T-helper 2 cell treated with Interferon-gamma antibody and Interleukin-4, amounts not matched to agents 5 μg/mL and 100 μg/mL, for 36 hours (primary cell): Measurements from ENCODE around the gene CCT8.
A peak's percentile ranks its signal among the peaks of the same experiment; 100 is the strongest.

ENCODE experiments used
- DNase-seq: peaks from one replicate; pipeline ENCODE4 v3.0.0; 2021; ENCODE audit warnings: low spot score
- H3K27ac Mint-ChIP-seq: one replicate; pipeline ENCODE4 v1.8.0; 2021; ENCODE audit warnings: mild to moderate bottlenecking, mixed read lengths
- H3K27me3 Mint-ChIP-seq: one replicate; pipeline ENCODE4 v1.8.0; 2021; ENCODE audit warnings: low read depth, mixed read lengths
- H3K36me3 Mint-ChIP-seq: one replicate; pipeline ENCODE4 v1.8.0; 2021; ENCODE audit warnings: low read depth, mixed read lengths
- H3K4me1 Mint-ChIP-seq: one replicate; pipeline ENCODE4 v1.8.0; 2021; ENCODE audit warnings: low read depth, mixed read lengths
- H3K4me3 Mint-ChIP-seq: one replicate; pipeline ENCODE4 v1.8.0; 2022; ENCODE audit warnings: mild to moderate bottlenecking, moderate library complexity, mixed read lengths
- H3K9me3 Mint-ChIP-seq: one replicate; pipeline ENCODE4 v1.8.0; 2021; ENCODE audit warnings: mixed read lengths

Gene CCT8, protein sequence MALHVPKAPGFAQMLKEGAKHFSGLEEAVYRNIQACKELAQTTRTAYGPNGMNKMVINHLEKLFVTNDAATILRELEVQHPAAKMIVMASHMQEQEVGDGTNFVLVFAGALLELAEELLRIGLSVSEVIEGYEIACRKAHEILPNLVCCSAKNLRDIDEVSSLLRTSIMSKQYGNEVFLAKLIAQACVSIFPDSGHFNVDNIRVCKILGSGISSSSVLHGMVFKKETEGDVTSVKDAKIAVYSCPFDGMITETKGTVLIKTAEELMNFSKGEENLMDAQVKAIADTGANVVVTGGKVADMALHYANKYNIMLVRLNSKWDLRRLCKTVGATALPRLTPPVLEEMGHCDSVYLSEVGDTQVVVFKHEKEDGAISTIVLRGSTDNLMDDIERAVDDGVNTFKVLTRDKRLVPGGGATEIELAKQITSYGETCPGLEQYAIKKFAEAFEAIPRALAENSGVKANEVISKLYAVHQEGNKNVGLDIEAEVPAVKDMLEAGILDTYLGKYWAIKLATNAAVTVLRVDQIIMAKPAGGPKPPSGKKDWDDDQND

DNA sequence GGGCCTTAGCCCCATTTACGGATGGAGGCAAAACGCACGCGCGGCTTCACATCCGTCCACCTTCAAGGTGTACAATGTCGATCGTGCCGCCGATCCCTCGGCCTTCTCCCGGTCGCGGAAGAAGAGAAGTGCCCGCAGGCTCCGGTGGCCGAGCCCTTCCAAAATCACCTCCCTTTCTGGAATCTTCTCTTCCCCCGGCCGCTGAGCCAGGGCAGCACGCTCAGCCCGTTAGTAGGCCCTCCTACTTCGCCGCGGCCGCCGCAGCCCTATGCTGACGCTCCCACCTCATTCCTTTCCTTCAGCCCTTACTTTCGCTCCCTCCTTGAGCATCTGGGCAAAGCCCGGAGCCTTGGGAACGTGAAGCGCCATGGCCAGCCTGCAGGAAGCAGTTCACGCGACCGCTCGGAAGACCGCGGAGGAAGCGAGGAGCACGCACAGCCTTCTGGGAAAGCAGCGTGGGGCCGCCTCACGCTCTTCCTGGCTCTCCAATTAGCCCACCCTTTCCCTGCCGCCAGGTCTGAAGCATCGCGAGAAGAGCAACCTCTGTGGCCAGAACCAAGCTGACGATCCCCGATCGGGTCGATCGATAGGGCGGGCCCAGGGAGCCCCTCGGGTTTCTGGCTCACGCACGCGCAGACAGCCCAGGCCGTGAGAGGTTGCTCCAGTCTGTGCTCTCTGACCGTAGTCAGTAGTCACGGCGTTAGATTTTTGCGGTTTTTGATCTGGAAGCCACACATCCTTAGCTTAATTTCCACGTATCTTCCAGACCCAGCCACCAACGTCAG, at the start of gene CCT8:
TSS of gene CCT8 (minus strand) at position 427 of the 785 bp plus-strand sequence. CDS start at position 369, 58 bp downstream.
- no peaks in the 10 kb centered on the region for H3K27me3 Mint-ChIP-seq
- H3K36me3 Mint-ChIP-seq = peaks cover 28% of the 10 kb centered on the region
- H3K9me3 Mint-ChIP-seq = no peaks in the 10 kb centered on the region
- H3K4me1 Mint-ChIP-seq = peaks cover 40% of the 10 kb centered on the region
- peak; percentile 99 for DNase-seq
- peak within 1 kb of the TSS; percentile 97 for H3K4me3 Mint-ChIP-seq
- peak within 1 kb of the TSS; percentile 99 for H3K27ac Mint-ChIP-seq

DNA sequence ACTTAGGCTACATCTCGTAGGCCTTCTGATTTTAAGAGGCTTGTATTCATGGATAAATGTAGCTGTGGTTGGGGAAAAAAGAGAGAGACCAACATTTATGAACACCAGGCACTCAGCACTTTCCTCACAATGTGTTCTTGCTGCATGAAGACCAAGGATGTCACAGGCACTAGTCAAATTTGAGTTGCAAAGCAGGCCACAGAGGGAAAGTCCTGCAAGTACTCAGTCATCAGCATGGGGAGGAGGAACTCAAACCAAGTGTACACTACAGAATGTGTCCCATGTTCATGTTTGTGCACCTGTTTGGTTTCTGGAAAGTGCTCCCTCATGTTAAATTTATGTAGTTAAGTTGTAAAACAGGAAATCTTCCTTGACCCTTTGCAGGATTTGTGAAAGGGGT, 48.3 kb upstream of the CCT8 start:
- H3K4me3 Mint-ChIP-seq = no peak overlapping the region
- H3K36me3 Mint-ChIP-seq = no peaks in the 10 kb centered on the region
- no peaks in the 10 kb centered on the region for H3K27me3 Mint-ChIP-seq
- H3K4me1 Mint-ChIP-seq = peaks cover 3% of the 10 kb centered on the region
- DNase-seq = no peak
- no peak overlapping the region for H3K27ac Mint-ChIP-seq
- no peaks in the 10 kb centered on the region for H3K9me3 Mint-ChIP-seq

DNA sequence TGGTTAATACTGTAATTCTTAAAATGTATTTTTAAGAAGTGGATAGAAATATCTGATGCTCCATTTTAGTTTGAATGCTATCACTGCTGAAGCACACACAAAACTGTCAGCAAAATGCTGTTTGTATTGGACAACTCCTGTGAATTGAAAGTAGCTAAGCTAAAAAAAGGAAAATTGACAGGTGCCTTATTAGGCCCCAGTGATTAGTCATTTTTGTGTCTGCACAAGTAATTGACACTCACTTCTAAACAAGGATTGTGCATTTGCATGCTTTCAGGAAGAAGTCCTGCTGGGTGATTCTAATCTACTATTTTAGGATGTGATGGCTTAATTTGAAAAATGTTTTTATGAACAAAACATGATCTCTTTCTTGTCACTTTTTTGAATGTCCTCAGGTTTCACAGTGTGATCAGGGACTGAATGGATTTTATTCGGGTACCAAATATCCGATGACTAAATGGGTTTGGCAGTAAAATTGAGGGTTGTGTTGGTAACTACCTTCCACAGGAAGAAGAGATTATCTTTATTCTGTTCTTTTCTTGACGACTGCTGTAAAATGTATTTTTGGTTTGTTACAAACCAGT, 44.0 kb upstream of the CCT8 start:
- no peak overlapping the region for H3K27ac Mint-ChIP-seq
- H3K27me3 Mint-ChIP-seq = no peaks in the 10 kb centered on the region
- H3K4me3 Mint-ChIP-seq = no peak overlapping the region
- H3K4me1 Mint-ChIP-seq = no peaks in the 10 kb centered on the region
- no peaks in the 10 kb centered on the region for H3K9me3 Mint-ChIP-seq
- no peak for DNase-seq
- no peaks in the 10 kb centered on the region for H3K36me3 Mint-ChIP-seq

DNA sequence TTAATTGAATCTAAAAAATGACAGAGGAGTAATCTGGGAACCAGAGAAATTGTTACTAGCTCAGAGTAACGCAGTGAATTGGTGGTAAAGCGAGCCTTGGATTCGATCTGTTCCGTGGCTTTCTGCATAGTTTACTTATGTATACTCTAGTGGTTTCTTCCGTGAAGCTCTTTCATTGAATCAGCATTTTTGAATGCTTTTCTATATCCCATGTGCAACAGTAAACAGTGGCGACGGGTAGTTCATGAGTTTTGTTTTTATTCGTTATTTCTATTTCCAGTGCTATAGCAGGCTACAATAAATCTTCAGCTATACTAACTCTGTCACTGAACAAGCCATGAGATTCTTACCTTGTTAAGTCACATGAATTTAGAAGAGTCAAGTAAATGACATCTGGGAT, 42.5 kb upstream of the CCT8 start:
- H3K9me3 Mint-ChIP-seq = no peaks in the 10 kb centered on the region
- H3K4me1 Mint-ChIP-seq = no peaks in the 10 kb centered on the region
- H3K36me3 Mint-ChIP-seq = no peaks in the 10 kb centered on the region
- no peak overlapping the region for H3K27ac Mint-ChIP-seq
- H3K4me3 Mint-ChIP-seq = no peak overlapping the region
- no peaks in the 10 kb centered on the region for H3K27me3 Mint-ChIP-seq
- DNase-seq = no peak

DNA sequence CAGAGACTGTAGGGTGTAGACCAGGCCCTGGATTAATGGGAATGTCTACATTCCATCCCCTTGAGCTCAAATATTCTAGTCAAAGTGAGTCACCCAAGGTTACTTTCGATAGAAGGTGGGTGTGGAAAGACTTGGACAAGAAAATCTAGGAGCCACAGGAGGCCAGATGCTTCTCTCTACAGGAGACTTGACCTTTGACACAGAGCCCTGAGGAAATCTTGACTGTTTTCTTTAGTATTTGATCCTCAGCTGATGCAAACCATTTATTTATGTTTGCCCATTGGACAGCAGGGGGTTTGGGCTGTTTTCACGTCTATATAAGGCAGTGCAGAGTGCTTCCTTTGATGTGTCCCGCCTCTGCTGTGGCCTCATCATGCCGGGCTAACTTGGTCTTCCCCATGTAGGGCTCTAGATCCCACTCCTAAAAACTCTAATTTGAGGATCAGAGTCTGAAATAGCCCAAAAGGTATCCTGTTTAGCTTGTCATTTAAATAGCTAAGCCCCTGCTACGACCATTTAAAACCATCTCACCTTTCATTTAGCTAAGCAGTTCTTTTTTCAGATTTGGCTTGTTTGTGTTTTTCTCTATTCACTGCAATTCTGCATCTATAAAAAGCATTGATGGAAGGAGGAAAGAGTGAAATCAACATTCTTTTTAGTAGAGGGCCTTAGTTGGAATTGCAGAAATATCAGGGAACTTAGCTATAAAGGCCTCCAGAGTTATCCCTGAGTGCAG, 41.5 kb upstream of the CCT8 start:
- Mint-ChIP-seq H3K27me3 (peaks cover 2% of the 10 kb centered on the region), H3K36me3 (no peaks in the 10 kb centered on the region), H3K4me3 (no peak overlapping the region), H3K27ac (no peak overlapping the region), H3K9me3 (no peaks in the 10 kb centered on the region), H3K4me1 (no peaks in the 10 kb centered on the region)
- no peak for DNase-seq

DNA sequence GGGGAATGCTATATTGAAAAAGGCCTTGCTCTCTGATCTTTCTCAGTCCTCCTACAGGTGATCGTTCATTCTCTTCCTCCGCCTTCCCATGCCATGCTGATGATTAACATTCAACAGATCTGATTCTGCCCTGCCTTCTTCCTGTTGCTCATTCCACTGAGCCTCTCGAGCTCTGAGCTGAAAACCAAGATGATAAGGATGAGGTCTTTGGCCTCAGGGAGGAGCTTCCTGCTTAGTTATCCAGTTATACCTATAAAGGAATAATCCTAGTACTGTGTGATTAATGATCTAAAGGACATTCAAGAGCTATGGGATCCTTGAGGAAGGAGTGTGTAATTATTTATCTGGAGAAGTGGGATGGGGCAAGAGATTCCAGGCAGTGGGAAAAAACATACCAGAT, 31.8 kb upstream of the CCT8 start:
- no peaks in the 10 kb centered on the region for H3K27me3 Mint-ChIP-seq
- H3K27ac Mint-ChIP-seq = no peak overlapping the region
- no peak for DNase-seq
- no peak overlapping the region for H3K4me3 Mint-ChIP-seq
- peaks cover 1% of the 10 kb centered on the region for H3K4me1 Mint-ChIP-seq
- H3K9me3 Mint-ChIP-seq = no peaks in the 10 kb centered on the region
- H3K36me3 Mint-ChIP-seq = peaks cover 4% of the 10 kb centered on the region

DNA sequence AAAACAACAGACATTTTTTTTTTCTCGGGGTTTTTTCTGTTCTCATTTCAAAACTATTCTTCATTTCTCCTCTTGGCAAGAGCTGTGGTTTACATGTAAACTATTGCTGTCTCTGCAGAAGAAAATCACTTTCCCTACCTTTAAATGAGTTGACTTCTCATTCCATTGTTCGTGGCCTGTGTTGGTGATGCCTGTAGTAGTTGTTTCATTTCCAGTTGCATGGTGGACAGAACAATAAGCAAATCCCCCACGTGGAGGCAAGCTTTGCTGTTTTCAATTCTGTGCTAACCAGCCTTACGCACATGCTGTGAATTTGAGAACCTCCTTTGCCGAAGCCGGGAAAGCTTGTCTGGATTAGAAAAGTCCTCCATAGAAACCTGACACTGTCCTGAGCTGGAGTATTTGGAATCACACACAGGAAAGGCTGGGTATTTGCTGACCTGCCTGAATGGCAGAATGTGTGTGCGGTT, 30.8 kb upstream of the CCT8 start:
- no peak overlapping the region for H3K4me3 Mint-ChIP-seq
- DNase-seq = no peak
- H3K4me1 Mint-ChIP-seq = peaks cover 5% of the 10 kb centered on the region
- H3K27ac Mint-ChIP-seq = no peak overlapping the region
- no peaks in the 10 kb centered on the region for H3K27me3 Mint-ChIP-seq
- peaks cover 6% of the 10 kb centered on the region for H3K36me3 Mint-ChIP-seq
- H3K9me3 Mint-ChIP-seq = no peaks in the 10 kb centered on the region

DNA sequence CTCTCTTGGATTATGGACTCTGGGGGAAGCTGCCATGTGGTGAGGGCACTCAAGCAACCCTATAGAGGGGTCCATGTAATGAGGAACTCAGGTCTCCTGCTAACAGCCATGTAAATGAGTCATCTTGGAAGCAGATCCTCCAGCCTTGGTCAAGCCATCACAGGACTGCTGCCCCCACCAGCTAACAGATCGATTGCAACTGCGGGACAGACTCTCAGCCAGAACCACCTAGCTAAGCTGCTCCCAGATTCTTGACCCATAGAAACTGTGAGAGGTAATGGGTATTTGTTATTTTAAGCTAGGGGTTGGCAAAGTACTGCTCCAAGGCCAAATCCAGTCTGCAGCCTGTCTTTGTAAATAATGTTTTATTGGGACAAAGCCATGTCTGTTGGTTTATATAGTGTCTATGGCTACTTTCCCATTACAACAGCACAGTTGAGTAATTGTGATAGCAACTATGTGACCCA, 29.4 kb upstream of the CCT8 start:
- no peak for DNase-seq
- no peaks in the 10 kb centered on the region for H3K9me3 Mint-ChIP-seq
- H3K4me1 Mint-ChIP-seq = peaks cover 5% of the 10 kb centered on the region
- peaks cover 6% of the 10 kb centered on the region for H3K36me3 Mint-ChIP-seq
- H3K27me3 Mint-ChIP-seq = peaks cover 3% of the 10 kb centered on the region
- H3K27ac Mint-ChIP-seq = no peak overlapping the region
- no peak overlapping the region for H3K4me3 Mint-ChIP-seq

DNA sequence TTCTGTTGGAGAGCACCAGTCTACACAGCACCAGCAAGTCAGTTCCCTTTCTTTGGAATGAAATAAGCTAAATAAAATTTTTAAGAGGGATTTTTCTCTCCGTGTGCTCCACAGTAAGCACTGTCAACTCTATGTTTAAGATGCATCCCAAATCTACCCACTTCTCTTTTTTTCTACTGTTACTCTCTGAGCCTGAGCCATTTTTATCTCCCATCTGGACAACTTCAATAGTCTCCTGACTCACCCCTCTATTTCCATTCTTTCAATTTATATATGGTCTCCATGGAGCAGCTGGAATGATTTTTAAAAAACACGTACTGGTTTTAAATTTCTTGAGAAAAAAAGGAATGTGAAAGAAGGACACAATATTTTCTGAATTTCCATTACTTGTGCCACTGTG, 24.7 kb upstream of the CCT8 start:
- H3K36me3 Mint-ChIP-seq = peaks cover 8% of the 10 kb centered on the region
- H3K4me1 Mint-ChIP-seq = peaks cover 7% of the 10 kb centered on the region
- no peaks in the 10 kb centered on the region for H3K9me3 Mint-ChIP-seq
- no peak for DNase-seq
- no peak overlapping the region for H3K4me3 Mint-ChIP-seq
- peaks cover 8% of the 10 kb centered on the region for H3K27me3 Mint-ChIP-seq
- no peak overlapping the region for H3K27ac Mint-ChIP-seq

DNA sequence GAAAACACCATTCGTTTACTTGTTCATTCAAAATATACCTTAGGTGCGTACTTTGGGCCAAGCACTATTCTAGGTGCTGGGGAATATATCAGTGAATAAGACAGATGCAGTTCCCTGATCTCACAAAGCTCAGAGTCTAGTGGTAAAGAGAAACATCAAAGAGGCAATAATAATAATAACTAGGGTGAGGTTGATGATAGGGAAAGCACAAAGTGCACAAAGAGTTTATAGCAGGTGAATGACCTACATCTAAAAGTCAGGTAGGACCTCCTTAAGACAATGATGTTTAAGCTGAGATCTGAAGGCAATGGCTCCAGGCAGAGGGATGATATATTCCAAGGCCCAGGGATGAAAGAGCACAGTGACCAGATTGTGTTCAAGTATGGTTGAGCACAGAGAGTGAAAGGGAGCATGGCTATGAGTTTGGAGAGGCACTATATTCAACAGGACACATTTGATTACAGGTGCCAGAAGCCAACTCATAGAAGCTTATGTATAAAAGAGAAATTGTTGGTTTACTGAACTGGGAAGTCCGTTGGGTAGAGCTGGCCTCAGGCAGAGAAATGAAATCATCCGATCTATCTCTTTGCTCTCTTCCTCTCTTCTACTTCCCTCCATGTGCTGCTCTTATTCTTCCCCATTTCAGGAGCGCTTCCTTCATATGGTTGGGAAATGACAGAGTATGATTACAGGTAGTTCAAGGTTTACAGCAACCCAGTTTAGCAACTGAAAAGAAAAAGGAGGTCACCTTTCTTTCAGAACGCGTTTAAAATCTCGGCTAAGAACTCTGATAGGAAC, 23.0 kb upstream of the CCT8 start:
- H3K27me3 Mint-ChIP-seq = peaks cover 8% of the 10 kb centered on the region
- peaks cover 13% of the 10 kb centered on the region for H3K4me1 Mint-ChIP-seq
- H3K27ac Mint-ChIP-seq = no peak overlapping the region
- peaks cover 7% of the 10 kb centered on the region for H3K36me3 Mint-ChIP-seq
- no peaks in the 10 kb centered on the region for H3K9me3 Mint-ChIP-seq
- no peak overlapping the region for H3K4me3 Mint-ChIP-seq
- DNase-seq = no peak

DNA sequence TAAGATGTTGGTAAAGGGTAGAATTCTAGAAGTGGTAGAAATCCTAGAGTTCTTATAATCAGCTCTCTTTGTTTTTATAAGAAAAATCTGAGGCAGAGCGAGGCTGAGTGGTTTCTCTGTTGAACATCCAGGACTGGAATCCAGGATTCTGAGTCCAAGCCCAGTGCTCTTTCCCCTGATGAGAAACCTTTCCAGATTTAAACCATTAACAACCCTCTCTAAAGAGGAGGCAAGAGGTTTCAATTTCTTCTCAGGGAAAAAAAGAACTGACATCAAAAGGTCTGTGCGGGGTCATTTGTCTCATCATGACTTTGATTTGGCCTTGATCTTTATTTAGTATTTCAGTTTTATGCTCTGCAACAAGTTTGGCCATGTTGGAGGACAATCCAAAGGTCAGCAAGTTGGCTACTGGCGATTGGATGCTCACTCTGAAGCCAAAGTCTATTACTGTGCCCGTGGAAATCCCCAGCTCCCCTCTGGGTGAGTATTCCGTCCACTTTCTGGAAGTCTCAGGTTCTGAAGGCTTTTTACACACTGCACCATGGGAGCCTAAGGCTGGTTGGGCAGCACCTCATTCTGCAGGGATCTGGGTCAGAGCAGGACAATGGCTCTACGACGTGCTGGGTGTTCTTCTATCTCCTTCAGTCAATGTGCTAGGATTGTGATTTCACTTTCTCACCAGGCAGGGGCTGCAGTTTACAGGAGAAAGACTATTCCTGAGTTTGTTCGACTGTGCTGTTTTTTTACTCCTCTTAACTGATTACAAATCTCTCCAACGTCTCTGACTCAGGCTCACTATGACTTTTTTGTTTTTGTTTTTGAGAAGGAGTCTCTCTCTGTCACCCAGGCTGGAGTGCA, 18.9 kb upstream of the CCT8 start:
- H3K4me1 Mint-ChIP-seq = peaks cover 14% of the 10 kb centered on the region
- peaks cover 6% of the 10 kb centered on the region for H3K36me3 Mint-ChIP-seq
- H3K4me3 Mint-ChIP-seq = no peak overlapping the region
- peak; percentile 22 for DNase-seq
- H3K9me3 Mint-ChIP-seq = no peaks in the 10 kb centered on the region
- H3K27ac Mint-ChIP-seq = no peak overlapping the region
- peaks cover 6% of the 10 kb centered on the region for H3K27me3 Mint-ChIP-seq

DNA sequence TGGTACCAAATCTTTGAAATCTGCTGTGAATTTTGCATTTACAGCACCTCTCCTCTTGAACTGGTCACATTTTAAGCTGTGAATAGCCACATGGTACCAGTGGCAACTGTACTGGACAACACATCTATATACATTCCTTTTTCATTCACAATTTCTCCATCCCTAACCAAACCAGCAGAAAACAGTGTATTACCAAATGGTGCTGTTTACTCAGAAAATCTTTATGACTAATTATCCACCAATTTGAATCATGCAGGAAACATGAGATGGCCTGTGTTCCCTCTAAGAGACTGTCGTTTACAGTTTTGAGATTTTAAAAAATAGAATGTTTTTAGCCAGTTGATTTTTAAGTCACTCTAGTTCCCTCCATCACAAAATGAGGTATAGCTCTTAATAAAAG, 17.6 kb upstream of the CCT8 start:
- Mint-ChIP-seq H3K36me3 (peaks cover 11% of the 10 kb centered on the region), H3K9me3 (no peaks in the 10 kb centered on the region), H3K27me3 (no peaks in the 10 kb centered on the region), H3K27ac (no peak overlapping the region), H3K4me1 (peaks cover 14% of the 10 kb centered on the region), H3K4me3 (no peak overlapping the region)
- no peak for DNase-seq
